AG04449 (cell line): Measurements from ENCODE around the gene SORD.

Source experiments
- CTCF ChIA-PET: fragments of 350-600 bp; formaldehyde crosslinking; extraction: SDS; loops from one replicate; lab custom pipeline; 2021; ENCODE audit warnings: antibody characterized with exemption; lab: Yijun Ruan, JAX
- POLR2A ChIA-PET: fragments of 400-600, 350-600 bp; formaldehyde crosslinking; extraction: SDS; loops from one replicate; lab custom pipeline; 2020; ENCODE audit warnings: antibody characterized with exemption, inconsistent platforms; lab: Yijun Ruan, JAX
- DNase-seq: peaks from one replicate; pipeline ENCODE4 v3.0.0-alpha.2; 2010; ENCODE audit warnings: low read depth, low spot score
- H3K4me3 ChIP-seq: 2 replicates; pipeline ENCODE4 v1.5.1; 2011; ENCODE audit warnings: low read depth, mild to moderate bottlenecking, control low read depth, low read length
- TF ChIP-seq, protein P1 (sequence below): IDR thresholded peaks from one replicate; pipeline ENCODE4 v1.5.1; 2011; ENCODE audit warnings: mild to moderate bottlenecking, moderate library complexity, low read length, control low read depth, inconsistent platforms; ENCODE audit not compliant: insufficient read depth; ENCODE audit errors: missing control alignments

The SORD gene

DNA sequence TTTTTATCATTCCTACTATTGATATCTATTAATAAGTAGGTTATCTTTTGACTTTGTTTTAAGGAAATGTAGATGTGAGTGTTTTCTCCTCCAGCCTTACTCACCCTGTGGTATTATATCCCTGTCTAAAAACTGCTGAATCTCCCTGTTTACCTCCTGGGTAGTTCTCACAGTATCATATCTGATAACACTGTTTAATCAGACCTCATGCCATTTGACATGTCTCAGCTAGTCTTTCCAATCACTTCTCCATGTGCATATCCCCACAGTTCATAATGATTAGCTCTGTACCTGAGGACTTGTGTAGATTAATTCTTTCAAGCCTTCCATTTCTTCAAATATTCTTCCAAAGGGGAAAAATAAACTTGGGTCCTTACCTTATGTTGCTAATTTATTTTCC, 60.2 kb downstream of the SORD start:
- DNase-seq, result no peak
- TF ChIP-seq, protein P1, sequence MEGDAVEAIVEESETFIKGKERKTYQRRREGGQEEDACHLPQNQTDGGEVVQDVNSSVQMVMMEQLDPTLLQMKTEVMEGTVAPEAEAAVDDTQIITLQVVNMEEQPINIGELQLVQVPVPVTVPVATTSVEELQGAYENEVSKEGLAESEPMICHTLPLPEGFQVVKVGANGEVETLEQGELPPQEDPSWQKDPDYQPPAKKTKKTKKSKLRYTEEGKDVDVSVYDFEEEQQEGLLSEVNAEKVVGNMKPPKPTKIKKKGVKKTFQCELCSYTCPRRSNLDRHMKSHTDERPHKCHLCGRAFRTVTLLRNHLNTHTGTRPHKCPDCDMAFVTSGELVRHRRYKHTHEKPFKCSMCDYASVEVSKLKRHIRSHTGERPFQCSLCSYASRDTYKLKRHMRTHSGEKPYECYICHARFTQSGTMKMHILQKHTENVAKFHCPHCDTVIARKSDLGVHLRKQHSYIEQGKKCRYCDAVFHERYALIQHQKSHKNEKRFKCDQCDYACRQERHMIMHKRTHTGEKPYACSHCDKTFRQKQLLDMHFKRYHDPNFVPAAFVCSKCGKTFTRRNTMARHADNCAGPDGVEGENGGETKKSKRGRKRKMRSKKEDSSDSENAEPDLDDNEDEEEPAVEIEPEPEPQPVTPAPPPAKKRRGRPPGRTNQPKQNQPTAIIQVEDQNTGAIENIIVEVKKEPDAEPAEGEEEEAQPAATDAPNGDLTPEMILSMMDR, result no peak
- CTCF ChIA-PET, result interaction anchor here (1.2 kb wide), 1 partner anchor 35 kb away, joined by 4 read pairs; no protein-coding TSS in a partner anchor
- no peak overlapping the region for H3K4me3 ChIP-seq
- POLR2A ChIA-PET, result no interaction called here

DNA sequence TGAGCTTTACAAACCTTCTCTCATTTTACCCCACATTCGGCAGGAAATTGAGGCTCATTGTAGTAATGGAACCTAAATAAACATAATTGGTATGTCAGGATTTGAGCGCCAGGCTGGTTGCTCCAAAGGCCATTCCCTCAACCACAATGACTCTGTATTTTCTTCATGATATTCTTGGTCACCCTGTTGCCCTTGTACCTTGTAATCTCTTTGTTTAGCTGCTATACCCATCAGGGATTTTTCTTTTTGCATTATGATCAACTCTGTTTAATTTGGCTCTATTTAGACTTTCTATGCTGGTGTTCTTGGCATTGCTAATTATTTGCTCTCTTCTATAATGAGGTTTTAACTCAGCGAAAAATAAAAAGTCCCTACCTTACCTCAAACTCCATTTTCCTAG, 61.2 kb downstream of the SORD start:
- ChIA-PET CTCF (interaction anchor here (1.0 to 1.2 kb wide), 2 partner anchors 34 kb away, joined by 3 to 4 read pairs; no protein-coding TSS in a partner anchor), POLR2A (no interaction called here)

DNA sequence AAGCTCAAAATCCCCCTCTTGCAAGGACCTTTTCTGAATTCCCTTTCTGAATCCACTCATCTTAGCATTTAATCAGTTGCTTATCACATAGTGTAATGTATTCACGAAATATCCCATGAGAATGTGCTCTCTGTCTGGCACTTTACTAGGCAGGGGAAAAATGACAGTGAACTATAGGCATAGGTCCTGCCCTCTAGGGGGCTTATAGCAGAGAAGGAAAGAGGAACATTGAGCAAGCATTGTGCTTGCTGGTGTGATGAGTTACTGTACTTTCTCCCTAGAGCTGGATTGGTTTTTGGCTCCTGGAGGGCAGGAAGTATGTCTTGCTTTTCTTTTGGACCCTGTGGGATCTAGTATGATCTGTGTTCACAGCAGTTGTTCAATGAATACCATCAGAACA, 64.5 kb downstream of the SORD start:
- H3K4me3 ChIP-seq, result no peak overlapping the region
- DNase-seq, result no peak
- CTCF ChIA-PET, result interaction anchor here (1.4 to 1.6 kb wide), 2 partner anchors 31 kb away, joined by 5 to 9 read pairs; no protein-coding TSS in a partner anchor
- TF ChIP-seq, protein P1, result no peak
- POLR2A ChIA-PET, result no interaction called here

More for the DNA sequence above, 61.2 kb downstream of the SORD start:
- no peak overlapping the region for H3K4me3 ChIP-seq
- TF ChIP-seq, protein P1, result no peak
- no peak for DNase-seq

GRCh38 chr15:45088801-45089711, 66.1 kb downstream of the SORD start:
- CTCF ChIA-PET, result interaction anchor here (1.4 to 1.6 kb wide), 2 partner anchors 29 kb away, joined by 4 to 5 read pairs; no protein-coding TSS in a partner anchor
- DNase-seq, result no peak
- POLR2A ChIA-PET, result no interaction called here
- no peak overlapping the region for H3K4me3 ChIP-seq
- TF ChIP-seq, protein P1, result no peak

GRCh38 chr15:45089712-45090373, 66.8 kb downstream of the SORD start:
- TF ChIP-seq, protein P1, result no peak
- no peak overlapping the region for H3K4me3 ChIP-seq
- CTCF ChIA-PET, result interaction anchor here (1.4 kb wide), 1 partner anchor 28 kb away, joined by 4 read pairs; no protein-coding TSS in a partner anchor
- no peak for DNase-seq
- POLR2A ChIA-PET, result no interaction called here

GRCh38 chr15:45091161-45091560, 68.2 kb downstream of the SORD start:
- TF ChIP-seq, protein P1, result no peak
- H3K4me3 ChIP-seq, result no peak overlapping the region
- peak; percentile 33 for DNase-seq
- ChIA-PET CTCF (interaction anchor here (7.4 kb wide), 1 partner anchor 27 kb away, joined by 39 read pairs; no protein-coding TSS in a partner anchor), POLR2A (no interaction called here)
